ENCODE measurements around the gene MICAL2. TPM values are rescaled to one million over a fixed set of nuclear protein-coding genes. Genes with fewer than 3 reads are reported as not detected.

Gene MICAL2
- total and polyA plus RNA-seq, 2 donors (not counting 1 experiment from before 2014, with no cell fraction given), result 0.32 to 0.40 TPM

GRCh38 chr11:12233602-12233925, 123.2 kb downstream of the MICAL2 start:
- Mint-ChIP-seq H3K4me1 (peaks cover 5% of the 10 kb centered on the region), H3K9me3 (ENCODE audit: insufficient read depth) (no peaks in the 10 kb centered on the region), H3K27me3 (peaks cover 13% of the 10 kb centered on the region), H3K4me3 (no peak overlapping the region), H3K27ac (no peak overlapping the region)
- Histone ChIP-seq H3K9me3 (ENCODE audit: control extremely low read depth in 1 of 3, control insufficient read depth in 2 of 3, insufficient read depth in 1 of 3, low read length in 2 of 3) (no peaks in the 10 kb centered on the region), H3K4me1 (ENCODE audit: control insufficient read depth in 2 of 2, insufficient read depth in 2 of 2, low read length in 2 of 2) (peaks cover 0 to 4% of the 10 kb centered on the region in 2 donors), H2AFZ (ENCODE audit: insufficient read depth, low read depth, low read length, poor library complexity, severe bottlenecking) (no peak overlapping the region), H3K27me3 (replicated peaks in 1 of 4; ENCODE audit: control extremely low read depth in 1 of 4, control insufficient read depth in 3 of 4, insufficient read depth in 4 of 4, low read length in 3 of 4) (peaks cover 0 to 3% (median under 1%) of the 10 kb centered on the region in 4 experiments), H3K9ac (ENCODE audit: low read length) (no peak overlapping the region), H3K4me2 (replicated peaks; ENCODE audit: low read depth, low read length, poor library complexity, severe bottlenecking) (no peak overlapping the region), H4K20me1 (ENCODE audit: control insufficient read depth, insufficient read depth, low read length, poor library complexity, severe bottlenecking) (no peaks in the 10 kb centered on the region), H3K4me3 (ENCODE audit: control extremely low read depth in 1 of 5, extremely low read depth in 1 of 5, insufficient read depth in 1 of 5, low read depth in 2 of 5, low read length in 4 of 5) (no peak overlapping the region), H3K36me3 (replicated peaks in 1 of 2; ENCODE audit: control extremely low read depth in 1 of 2, control insufficient read depth in 1 of 2, extremely low read depth in 1 of 2, insufficient read depth in 2 of 2, low read length in 1 of 2) (no peaks in the 10 kb centered on the region), H3K79me2 (ENCODE audit: control insufficient read depth, insufficient read depth, low read length) (no peaks in the 10 kb centered on the region), H3K27ac (ENCODE audit: low read length in 2 of 2) (no peak overlapping the region)
- whole genome bisulfite sequencing (ENCODE audit: insufficient coverage), result no CpG with 5 or more reads among the region's 1 CpG
- DNase-seq (no peak), ATAC-seq (ENCODE audit: low read depth) (no peak)
- intact Hi-C loops (cut with micrococcal nuclease), result no loop called here
- CTCF ChIA-PET, result interaction anchor here (1.0 to 8.5 kb wide), 3 partner anchors 10 to 188 kb away, joined by 3 to 84 read pairs (median 4); no protein-coding TSS in a partner anchor
- no peak for TF ChIP-seq EZH2 (IDR thresholded peaks at IDR 0.05; ENCODE audit: borderline replicate concordance, insufficient read depth, low read depth, low read length, poor library complexity, severe bottlenecking)
- no peak for TF ChIP-seq CTCF (IDR thresholded peaks at IDR 0.05)
- POLR2A ChIA-PET, result no interaction called here

GRCh38 chr11:12234221-12234620, 123.8 kb downstream of the MICAL2 start:
- ATAC-seq (ENCODE audit: low read depth) (no peak), DNase-seq (no peak)
- WGBS (ENCODE audit: insufficient coverage), result no CpG with 5 or more reads among the region's 1 CpG
- Histone ChIP-seq H3K27ac (ENCODE audit: low read length in 2 of 2) (no peak overlapping the region), H3K79me2 (ENCODE audit: control insufficient read depth, insufficient read depth, low read length) (no peaks in the 10 kb centered on the region), H3K4me2 (replicated peaks; ENCODE audit: low read depth, low read length, poor library complexity, severe bottlenecking) (no peak overlapping the region), H3K36me3 (replicated peaks in 1 of 2; ENCODE audit: control extremely low read depth in 1 of 2, control insufficient read depth in 1 of 2, extremely low read depth in 1 of 2, insufficient read depth in 2 of 2, low read length in 1 of 2) (no peaks in the 10 kb centered on the region), H3K4me1 (ENCODE audit: control insufficient read depth in 2 of 2, insufficient read depth in 2 of 2, low read length in 2 of 2) (peaks cover 0 to 4% of the 10 kb centered on the region in 2 donors), H4K20me1 (ENCODE audit: control insufficient read depth, insufficient read depth, low read length, poor library complexity, severe bottlenecking) (no peaks in the 10 kb centered on the region), H2AFZ (ENCODE audit: insufficient read depth, low read depth, low read length, poor library complexity, severe bottlenecking) (no peak overlapping the region), H3K27me3 (replicated peaks in 1 of 4; ENCODE audit: control extremely low read depth in 1 of 4, control insufficient read depth in 3 of 4, insufficient read depth in 4 of 4, low read length in 3 of 4) (peaks cover 0 to 3% (median under 1%) of the 10 kb centered on the region in 4 experiments), H3K4me3 (ENCODE audit: control extremely low read depth in 1 of 5, extremely low read depth in 1 of 5, insufficient read depth in 1 of 5, low read depth in 2 of 5, low read length in 4 of 5) (no peak overlapping the region), H3K9me3 (ENCODE audit: control extremely low read depth in 1 of 3, control insufficient read depth in 2 of 3, insufficient read depth in 1 of 3, low read length in 2 of 3) (no peaks in the 10 kb centered on the region), H3K9ac (ENCODE audit: low read length) (no peak overlapping the region)
- peaks cover 5% of the 10 kb centered on the region for H3K4me1 Mint-ChIP-seq
- TF ChIP-seq EZH2 (IDR thresholded peaks at IDR 0.05; ENCODE audit: borderline replicate concordance, insufficient read depth, low read depth, low read length, poor library complexity, severe bottlenecking) (no peak), CTCF (IDR thresholded peaks at IDR 0.05) (no peak)
- H3K27me3 Mint-ChIP-seq, result peaks cover 13% of the 10 kb centered on the region
- ChIA-PET CTCF (interaction anchor here (0.7 to 8.5 kb wide), 4 partner anchors 9 to 188 kb away, joined by 3 to 84 read pairs (median 4); no protein-coding TSS in a partner anchor), POLR2A (no interaction called here)
- no peaks in the 10 kb centered on the region for H3K9me3 Mint-ChIP-seq (ENCODE audit: insufficient read depth)
- no peak overlapping the region for H3K27ac Mint-ChIP-seq
- H3K4me3 Mint-ChIP-seq, result no peak overlapping the region
- intact Hi-C loops (cut with micrococcal nuclease), result no loop called here

Measured in B cell (primary cell).